Fibroblast of skin of left biceps (primary cell): Measurements from ENCODE around the gene AVPI1.
A peak's percentile ranks its signal among the peaks of the same experiment; 100 is the strongest.
"Not testable (repeated sequence)": the region's sequence is repeated elsewhere in the genome, so short reads cannot be mapped to it uniquely, and the experiment has no call there.

Experiments used
- DNase-seq, 2 experiments: peaks; one replicate each; pipeline ENCODE4 v3.0.0-alpha.2; 2013; ENCODE audit warnings: low read depth in 2 of 2

Gene AVPI1

DNA sequence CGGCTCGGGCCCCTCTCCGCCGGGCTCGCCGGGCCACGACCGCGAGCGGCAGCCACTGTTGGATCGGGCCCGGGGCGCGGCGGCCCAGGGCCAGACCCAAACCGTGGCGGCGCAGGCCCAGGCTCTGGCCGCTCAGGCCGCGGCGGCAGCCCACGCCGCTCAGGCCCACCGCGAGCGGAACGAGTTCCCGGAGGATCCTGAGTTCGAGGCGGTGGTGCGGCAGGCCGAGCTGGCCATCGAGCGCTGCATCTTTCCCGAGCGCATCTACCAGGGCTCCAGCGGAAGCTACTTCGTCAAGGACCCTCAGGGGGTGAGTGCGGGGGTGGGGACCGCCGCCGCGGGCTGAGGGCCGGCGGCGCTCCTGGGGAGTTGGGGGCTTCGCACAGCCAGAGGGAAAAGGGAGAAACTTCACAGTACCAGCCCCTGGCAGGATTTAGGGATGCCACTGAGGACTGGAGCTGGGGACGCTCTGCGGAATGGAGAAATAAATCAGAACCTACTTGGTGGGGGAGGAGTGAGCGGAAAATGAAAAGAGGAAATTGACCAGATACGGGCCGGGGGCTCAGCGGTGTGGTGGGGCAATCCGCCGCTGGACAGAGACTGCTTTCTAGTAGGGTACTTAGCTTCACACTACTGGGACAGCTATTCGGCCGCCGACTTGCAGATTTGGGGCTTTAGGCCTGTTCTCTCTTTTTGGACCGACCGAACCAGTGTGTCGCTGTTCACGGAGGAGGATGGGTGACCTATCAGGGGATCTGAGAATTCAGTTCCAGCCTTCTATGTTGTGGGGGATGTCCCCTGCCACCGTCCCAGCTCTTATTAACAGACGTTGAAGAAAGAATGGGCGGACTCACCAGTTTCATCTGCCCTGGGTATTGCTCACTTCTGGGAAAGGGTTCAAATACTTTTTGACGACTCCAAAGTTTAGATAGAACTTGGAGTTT is 45.9 kb downstream of the AVPI1 start:
- no peak for DNase-seq

DNA sequence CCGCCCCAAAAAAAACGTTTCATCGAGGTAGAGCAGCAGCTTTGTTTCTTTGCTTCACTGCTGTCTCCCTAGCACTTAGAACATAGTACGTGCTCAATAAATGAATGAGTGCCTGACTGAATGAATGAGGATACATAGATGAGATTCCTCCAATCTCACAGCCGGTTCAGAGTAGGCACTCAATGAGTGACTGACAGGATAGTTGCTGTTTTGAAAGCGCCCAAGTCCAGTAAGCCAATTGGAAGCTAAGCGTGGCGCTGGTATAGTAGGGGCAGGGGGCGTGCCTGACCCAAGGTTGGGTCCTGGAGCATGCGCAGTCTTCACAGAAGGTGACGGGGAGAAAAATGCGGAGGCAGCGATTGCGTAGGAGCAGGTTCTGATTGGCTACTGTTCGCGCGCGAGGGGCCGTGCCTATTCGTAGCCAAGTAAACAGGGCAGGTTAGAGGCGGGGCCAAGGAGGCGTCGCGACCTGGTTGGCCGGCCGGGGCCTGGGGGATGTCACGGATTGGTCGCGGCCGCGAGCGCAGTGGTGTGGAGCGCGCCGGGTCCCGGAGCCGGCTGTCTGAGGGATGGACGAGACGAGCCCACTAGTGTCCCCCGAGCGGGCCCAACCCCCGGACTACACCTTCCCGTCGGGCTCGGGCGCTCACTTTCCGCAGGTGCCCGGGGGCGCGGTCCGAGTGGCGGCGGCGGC is 46.7 kb downstream of the AVPI1 start, which contains the start of gene PI4K2A:
Gene PI4K2A, plus strand, starts transcription at position 498 of the 694 bp plus-strand sequence. Its CDS starts 72 bp downstream, at position 570.
- DNase-seq = peak; percentile 97

DNA sequence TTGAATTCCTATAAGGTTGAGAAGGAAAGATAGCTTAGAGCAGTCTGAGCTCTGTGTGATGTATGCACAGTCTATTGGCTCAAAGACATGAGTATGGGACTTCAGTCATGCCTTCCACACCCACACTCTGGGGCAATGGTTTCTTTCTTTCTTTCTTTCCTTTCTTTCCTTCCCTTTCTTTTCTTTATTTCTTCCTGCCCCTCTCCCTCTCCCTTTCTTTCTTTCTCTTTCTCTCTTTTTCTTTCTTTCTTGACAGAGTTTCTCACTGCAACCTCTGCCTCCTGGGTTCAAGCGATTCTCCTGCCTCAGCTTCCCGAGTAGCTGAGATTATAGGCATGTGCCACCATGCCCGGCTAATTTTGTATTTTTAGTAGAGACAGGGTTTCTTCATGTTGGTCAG is 48.0 kb downstream of the AVPI1 start:
- DNase-seq = not testable (repeated sequence)

DNA sequence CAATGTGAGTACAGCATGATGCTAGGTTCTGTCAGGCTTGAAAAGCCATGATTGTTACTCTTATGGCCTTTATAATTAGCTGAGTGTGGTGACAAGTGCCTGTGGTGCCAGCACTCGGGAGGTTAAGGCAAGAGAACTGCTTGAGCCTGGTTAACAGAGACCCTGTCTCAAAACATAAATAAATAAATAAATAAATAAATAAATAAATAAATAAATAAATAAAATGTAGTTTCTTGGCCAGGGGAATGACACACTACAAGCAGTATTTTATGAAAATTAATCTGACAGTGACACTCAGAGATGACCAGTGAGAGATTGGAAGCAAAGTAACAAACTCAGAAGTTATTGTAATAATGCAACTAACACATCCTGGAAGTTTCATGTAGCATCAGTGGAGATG is 51.5 kb downstream of the AVPI1 start:
- DNase-seq = no peak

DNA sequence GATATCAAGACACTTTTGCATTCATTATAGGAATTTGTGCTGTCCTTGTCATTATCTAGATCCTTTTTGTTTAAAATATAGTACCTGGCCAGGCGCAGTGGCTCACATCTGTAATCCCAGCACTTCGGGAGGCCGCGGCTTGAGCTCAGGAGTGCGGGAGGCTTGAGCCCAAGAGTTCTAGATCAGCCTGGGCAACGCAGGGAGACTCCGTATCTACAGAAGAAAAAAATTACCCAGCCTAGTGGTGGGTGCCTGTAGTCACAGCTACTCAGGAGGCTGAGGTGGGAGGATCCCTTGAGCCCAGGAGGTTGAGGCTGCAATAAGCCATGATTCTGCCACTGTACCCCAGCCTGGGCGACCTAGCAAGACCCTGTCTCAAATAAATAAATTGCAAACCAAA is 53.1 kb downstream of the AVPI1 start:
- no peak for DNase-seq

DNA sequence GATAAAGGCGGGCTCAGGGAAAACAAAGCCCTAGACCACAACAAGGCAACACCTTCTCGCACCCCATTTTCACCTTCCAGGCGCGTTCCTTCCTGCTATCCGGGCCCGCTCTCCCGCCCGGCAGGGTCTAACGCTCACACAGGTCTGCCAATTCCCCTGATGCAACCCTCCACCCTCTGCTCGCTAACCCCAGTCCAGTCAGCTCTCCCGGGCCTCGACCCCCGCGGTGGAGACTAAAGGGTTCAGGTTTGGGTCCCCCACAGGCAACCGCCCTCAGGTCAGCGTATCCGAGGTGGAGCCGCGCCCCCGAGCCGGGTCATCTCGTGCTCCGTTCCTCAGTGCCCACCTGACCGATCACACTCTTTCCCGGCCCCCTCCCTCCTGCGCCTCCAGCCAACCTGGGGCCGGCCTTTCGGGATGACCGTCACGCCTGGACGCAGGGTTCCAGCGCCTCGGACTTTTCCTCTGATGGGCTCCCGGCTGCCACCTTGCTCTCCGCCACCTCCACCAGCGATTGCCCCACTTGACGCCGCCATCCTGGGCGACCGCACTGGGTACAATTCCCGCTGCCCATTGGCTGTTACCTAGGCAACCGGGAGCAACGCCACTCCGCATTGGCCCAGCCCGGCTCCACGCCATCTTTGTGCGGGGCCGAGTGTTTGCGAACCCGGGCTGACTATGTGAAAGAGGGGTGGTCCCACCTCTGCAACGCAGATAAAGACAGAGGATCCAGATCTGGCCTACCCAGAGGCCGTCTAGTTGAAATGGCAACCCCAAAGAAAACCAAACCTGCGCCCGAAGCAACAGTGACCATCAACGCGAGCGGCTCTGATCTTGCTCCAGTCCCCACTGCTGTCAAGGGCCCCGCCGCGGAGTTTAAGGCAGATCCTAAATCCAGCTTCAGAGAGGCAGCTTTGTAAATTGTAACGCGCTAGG is 53.8 kb downstream of the AVPI1 start, which contains the start of gene MORN4:
Gene MORN4, minus strand, starts transcription at position 552 of the 936 bp plus-strand sequence. CDS start 13,847 bp downstream, outside the sequence.
- peak; percentile 78 to 80 for DNase-seq

DNA sequence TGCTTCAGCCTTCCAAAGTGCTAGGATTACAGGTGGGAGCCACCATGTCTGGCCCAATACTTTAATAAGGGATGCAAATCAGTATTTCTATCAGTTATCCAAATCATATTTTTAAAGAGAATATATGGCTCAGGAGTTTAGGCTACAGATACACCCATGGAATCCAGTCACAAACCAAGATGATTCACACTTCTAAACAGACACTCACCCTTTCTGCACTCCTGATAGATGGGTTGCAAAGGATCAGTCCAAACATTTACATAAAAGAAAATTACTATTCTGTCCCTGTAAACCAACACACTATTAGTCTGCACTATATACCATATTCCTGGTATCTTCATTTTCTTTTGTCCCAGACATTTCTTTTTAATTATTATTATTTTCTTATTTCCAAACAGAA is 55.9 kb downstream of the AVPI1 start:
- no peak for DNase-seq

DNA sequence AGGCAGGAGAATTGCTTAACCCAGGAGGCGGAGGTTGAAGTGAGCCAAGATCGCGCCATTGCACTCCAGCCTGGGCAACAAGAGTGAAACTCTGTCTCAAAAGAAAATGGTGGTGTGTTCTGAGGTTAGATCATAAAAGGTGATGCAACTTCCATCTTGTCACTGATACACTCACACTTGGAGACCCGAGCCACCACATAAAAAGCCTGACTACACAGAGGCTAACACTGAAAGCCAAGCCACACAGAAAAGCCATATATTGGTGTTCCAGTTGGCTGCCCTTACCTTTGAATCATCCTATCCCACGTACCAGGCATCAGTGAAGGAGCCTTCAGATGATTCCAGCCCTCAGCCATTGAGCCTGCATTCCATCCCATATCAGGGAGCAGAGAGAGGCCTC is 57.8 kb downstream of the AVPI1 start:
- no peak for DNase-seq

DNA sequence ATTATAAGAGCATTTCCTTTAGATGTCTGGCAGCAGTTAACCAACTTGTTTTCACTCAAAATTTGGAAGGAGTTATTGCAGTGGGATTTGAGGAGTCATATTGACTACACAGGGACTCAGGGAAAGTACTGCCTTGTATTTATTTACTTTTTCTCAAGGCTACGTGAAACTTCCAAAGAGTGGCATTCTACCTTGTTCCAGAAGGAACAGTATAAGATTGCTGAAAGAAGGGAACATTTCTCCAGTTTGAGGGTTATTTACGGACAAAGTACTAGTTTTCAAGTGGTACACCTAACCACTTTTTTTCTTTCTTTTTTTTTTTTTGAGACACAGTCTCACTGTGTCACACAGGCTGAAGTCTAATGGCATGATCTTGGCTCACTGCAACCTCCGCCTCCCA is 58.8 kb downstream of the AVPI1 start:
- DNase-seq = no peak

DNA sequence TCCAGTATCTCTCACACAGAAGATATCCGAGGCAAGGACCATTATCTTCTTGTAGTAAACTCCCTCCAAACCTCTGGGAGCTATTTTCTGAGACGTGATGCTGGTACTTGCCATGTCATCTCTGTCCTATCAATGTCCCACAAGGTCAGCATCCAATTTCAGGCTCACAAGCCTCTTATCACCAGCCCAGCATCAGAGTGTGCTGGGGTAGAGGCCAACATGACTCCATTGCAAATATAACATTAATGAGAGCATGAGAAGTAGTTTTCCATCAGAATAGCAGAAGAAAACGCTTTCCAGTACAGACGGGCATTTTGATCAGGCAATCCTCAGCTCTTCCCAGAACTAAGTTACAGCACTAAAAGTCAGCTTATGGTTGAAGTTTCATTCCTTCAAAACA is 59.3 kb downstream of the AVPI1 start:
- DNase-seq = no peak
